HEK293T (cell line): Measurements from ENCODE around the gene AP5B1.

Experiments
- CTCF ChIA-PET: fragments of 350-600 bp; formaldehyde crosslinking; extraction: SDS; loops from one replicate; lab custom pipeline; 2021; ENCODE audit warnings: antibody characterized with exemption, inconsistent platforms; lab: Yijun Ruan, JAX
- POLR2A ChIA-PET: fragments of 350-600 bp; formaldehyde crosslinking; extraction: SDS; loops from one replicate; lab custom pipeline; 2020; ENCODE audit warnings: antibody characterized with exemption, inconsistent platforms; lab: Yijun Ruan, JAX
- DNase-seq: peaks from one replicate; pipeline ENCODE4 v3.0.0; 2012; ENCODE audit warnings: mixed read lengths; ENCODE audit errors: extremely low spot score
- ARNT ChIP-seq: fragments of 450-650 bp; IDR thresholded peaks from 2 replicates; pipeline ENCODE4 v1.6.1; 2017; ENCODE audit warnings: mild to moderate bottlenecking
- BHLHE40 ChIP-seq: fragments of 450-650 bp; IDR thresholded peaks from 2 replicates; pipeline ENCODE4 v1.6.1; 2016; ENCODE audit warnings: mild to moderate bottlenecking, moderate library complexity, borderline replicate concordance
- ELF4 ChIP-seq: fragments of 450-650 bp; IDR thresholded peaks from 2 replicates; pipeline ENCODE4 v1.6.1; 2017; ENCODE audit warnings: antibody characterized with exemption
- FOXA1 ChIP-seq: fragments of 450-650 bp; IDR thresholded peaks from 2 replicates; pipeline ENCODE4 v1.6.1; 2016; ENCODE audit warnings: mild to moderate bottlenecking
- FOXK2 ChIP-seq: fragments of 450-650 bp; IDR thresholded peaks from 2 replicates; pipeline ENCODE4 v1.6.1; 2016; ENCODE audit warnings: mild to moderate bottlenecking
- FOXM1 ChIP-seq: fragments of 450-650 bp; IDR thresholded peaks from 2 replicates; pipeline ENCODE4 v1.6.1; 2017; ENCODE audit warnings: mild to moderate bottlenecking, borderline replicate concordance
- HDGF ChIP-seq: fragments of 450-650 bp; IDR thresholded peaks from 2 replicates; pipeline ENCODE4 v1.6.1; 2017; ENCODE audit warnings: antibody characterized with exemption, borderline replicate concordance
- L3MBTL2 ChIP-seq: fragments of 450-650 bp; conservative IDR thresholded peaks from 2 replicates; pipeline ENCODE4 v1.6.1; 2016; ENCODE audit warnings: mild to moderate bottlenecking
- LEF1 ChIP-seq: fragments of 450-650 bp; IDR thresholded peaks from 2 replicates; pipeline ENCODE4 v1.6.1; 2017; ENCODE audit warnings: mild to moderate bottlenecking, borderline replicate concordance
- NFRKB ChIP-seq: fragments of 450-650 bp; IDR thresholded peaks from 2 replicates; pipeline ENCODE4 v1.6.1; 2016; ENCODE audit warnings: mild to moderate bottlenecking, moderate library complexity
- PKNOX1 ChIP-seq: fragments of 450-650 bp; IDR thresholded peaks from 2 replicates; pipeline ENCODE4 v1.6.1; 2016
- SP1 ChIP-seq: fragments of 450-650 bp; IDR thresholded peaks from 2 replicates; pipeline ENCODE4 v1.6.1; 2017
- SUZ12 ChIP-seq: fragments of 450-650 bp; IDR thresholded peaks from 2 replicates; pipeline ENCODE4 v1.6.1; 2016; ENCODE audit warnings: mild to moderate bottlenecking
- TARDBP ChIP-seq: fragments of 450-650 bp; IDR thresholded peaks from 2 replicates; pipeline ENCODE4 v1.6.1; 2016
- ZNF384 ChIP-seq: fragments of 450-650 bp; IDR thresholded peaks from 2 replicates; pipeline ENCODE4 v1.6.1; 2016

The AP5B1 gene

GRCh38 chr11:65786786-65787636, 6.2 kb upstream of the AP5B1 start, which contains the start of gene OVOL1:
OVOL1 (plus strand) TSS chr11:65787063; CDS start chr11:65787374, 311 bp downstream.
- TF ChIP-seq SUZ12 (no peak), PKNOX1 (no peak), TARDBP (no peak)
- POLR2A ChIA-PET: no interaction called here
- CTCF ChIA-PET: no interaction called here
- DNase-seq: no peak

GRCh38 chr11:65786008-65786785, 5.4 kb upstream of the AP5B1 start:
- TF ChIP-seq LEF1 (no peak), FOXM1 (no peak), PKNOX1 (no peak), ELF4 (no peak), FOXA1 (no peak), BHLHE40 (no peak), TARDBP (no peak), HDGF (no peak)
- ChIA-PET CTCF (no interaction called here), POLR2A (no interaction called here)
- no peak for DNase-seq

GRCh38 chr11:65785319-65786007, 4.7 kb upstream of the AP5B1 start:
- no peak for TF ChIP-seq BHLHE40
- TF ChIP-seq LEF1: no peak
- no peak for TF ChIP-seq FOXM1
- TF ChIP-seq SUZ12: no peak
- no peak for TF ChIP-seq NFRKB
- TF ChIP-seq ARNT: no peak
- ChIA-PET POLR2A (interaction anchor here (1.1 kb wide), 1 partner anchor 75 kb away, joined by 3 read pairs; the partner anchor contains the start of gene MUS81), CTCF (interaction anchor here (0.9 kb wide), 1 partner anchor 41 kb away, joined by 3 read pairs; no protein-coding TSS in a partner anchor)
- no peak for DNase-seq

GRCh38 chr11:65782816-65783228, 2.0 kb upstream of the AP5B1 start:
- DNase-seq: no peak
- CTCF ChIA-PET: no interaction called here
- TF ChIP-seq LEF1: no peak
- TF ChIP-seq NFRKB: no peak
- TF ChIP-seq ZNF384: no peak
- no peak for TF ChIP-seq FOXM1
- TF ChIP-seq TARDBP: no peak
- TF ChIP-seq ELF4: no peak
- no peak for TF ChIP-seq PKNOX1
- no peak for TF ChIP-seq ARNT
- TF ChIP-seq SUZ12: no peak
- TF ChIP-seq BHLHE40: no peak
- no peak for TF ChIP-seq FOXA1
- POLR2A ChIA-PET: interaction anchor here (0.8 to 1.0 kb wide), 2 partner anchors 35 to 63 kb away, joined by 3 to 4 read pairs; partner anchors contain the start of gene RNASEH2C

GRCh38 chr11:65781962-65782815, 1.4 kb upstream of the AP5B1 start:
- DNase-seq: no peak
- ChIA-PET CTCF (interaction anchor here (2.9 to 3.6 kb wide), 2 partner anchors 8 to 34 kb away, joined by 15 to 23 read pairs; no protein-coding TSS in a partner anchor), POLR2A (interaction anchor here (1.0 kb wide), 1 partner anchor 62 kb away, joined by 3 read pairs; the partner anchor contains the start of gene RNASEH2C)
- TF ChIP-seq FOXK2 (no peak), LEF1 (no peak), NFRKB (no peak), FOXM1 (no peak), FOXA1 (no peak), ELF4 (no peak), L3MBTL2 (no peak), BHLHE40 (no peak), SP1 (no peak), SUZ12 (no peak), TARDBP (no peak), ZNF384 (no peak)
